ENCODE results near the gene MPO.

- TF ChIP-seq POLR2A (IDR thresholded peaks at IDR 0.05; ENCODE audit: low read depth, low read length), result no peak
- no peak for TF ChIP-seq TAF1 (IDR thresholded peaks at IDR 0.05; ENCODE audit: borderline replicate concordance, low read depth, low read length)
- TF ChIP-seq POLR2AphosphoS5 (IDR thresholded peaks at IDR 0.05; ENCODE audit: low read depth, low read length), result no peak
These were observed 7.2 kb downstream of the MPO start for GRCh38 chr17:58273453-58274104.

All from GM12892 (cell line).